Fibroblast of mammary gland (primary cell): ENCODE measurements around the gene GDPD5.

ENCODE experiments used
- DNase-seq: peaks from one replicate; pipeline ENCODE4 v3.0.0-alpha.2; 2010; ENCODE audit warnings: low read depth
- H3K4me3 ChIP-seq: 2 replicates; pipeline ENCODE4 v1.5.1; 2011; ENCODE audit warnings: low read depth, mild to moderate bottlenecking, low read length, moderate library complexity; ENCODE audit not compliant: control insufficient read depth
- TF ChIP-seq, protein P1 (sequence below): conservative IDR thresholded peaks from 2 replicates; pipeline ENCODE4 v1.5.1; 2011; ENCODE audit warnings: low read depth, low read length, inconsistent platforms; ENCODE audit not compliant: control insufficient read depth, insufficient read depth

Gene GDPD5

DNA sequence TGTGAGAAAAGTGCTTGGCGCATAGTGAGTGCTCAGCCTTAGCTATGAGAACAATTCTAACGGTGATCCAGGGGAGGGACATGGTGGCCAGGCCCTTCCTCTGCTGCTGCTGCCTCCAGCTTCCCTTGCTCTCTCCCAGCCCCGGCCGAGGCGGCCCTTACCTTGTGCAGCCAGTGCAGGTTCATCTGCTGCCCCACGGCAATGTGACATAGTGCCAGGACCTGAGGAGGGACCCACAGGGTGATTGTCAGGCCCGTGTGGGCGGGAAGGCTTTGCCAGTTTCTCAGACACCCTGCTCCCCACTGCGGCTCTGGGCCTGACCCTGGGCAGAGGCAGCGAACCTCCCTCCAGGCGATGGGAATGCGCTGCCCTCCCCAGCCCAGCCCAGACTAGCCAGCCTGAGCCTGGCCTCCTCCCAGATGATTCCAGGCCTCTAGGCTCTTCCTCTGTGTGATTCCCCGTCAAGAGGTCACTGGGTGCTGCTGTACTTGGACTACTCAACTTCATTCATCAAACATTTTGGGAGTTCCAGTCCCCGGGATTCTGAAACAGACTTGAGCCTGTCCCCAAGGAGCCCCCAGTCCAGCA lies 69.1 kb downstream of the GDPD5 start:
- H3K4me3 ChIP-seq: no peak overlapping the region
- TF ChIP-seq, protein P1, sequence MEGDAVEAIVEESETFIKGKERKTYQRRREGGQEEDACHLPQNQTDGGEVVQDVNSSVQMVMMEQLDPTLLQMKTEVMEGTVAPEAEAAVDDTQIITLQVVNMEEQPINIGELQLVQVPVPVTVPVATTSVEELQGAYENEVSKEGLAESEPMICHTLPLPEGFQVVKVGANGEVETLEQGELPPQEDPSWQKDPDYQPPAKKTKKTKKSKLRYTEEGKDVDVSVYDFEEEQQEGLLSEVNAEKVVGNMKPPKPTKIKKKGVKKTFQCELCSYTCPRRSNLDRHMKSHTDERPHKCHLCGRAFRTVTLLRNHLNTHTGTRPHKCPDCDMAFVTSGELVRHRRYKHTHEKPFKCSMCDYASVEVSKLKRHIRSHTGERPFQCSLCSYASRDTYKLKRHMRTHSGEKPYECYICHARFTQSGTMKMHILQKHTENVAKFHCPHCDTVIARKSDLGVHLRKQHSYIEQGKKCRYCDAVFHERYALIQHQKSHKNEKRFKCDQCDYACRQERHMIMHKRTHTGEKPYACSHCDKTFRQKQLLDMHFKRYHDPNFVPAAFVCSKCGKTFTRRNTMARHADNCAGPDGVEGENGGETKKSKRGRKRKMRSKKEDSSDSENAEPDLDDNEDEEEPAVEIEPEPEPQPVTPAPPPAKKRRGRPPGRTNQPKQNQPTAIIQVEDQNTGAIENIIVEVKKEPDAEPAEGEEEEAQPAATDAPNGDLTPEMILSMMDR: no peak
- no peak for DNase-seq

DNA sequence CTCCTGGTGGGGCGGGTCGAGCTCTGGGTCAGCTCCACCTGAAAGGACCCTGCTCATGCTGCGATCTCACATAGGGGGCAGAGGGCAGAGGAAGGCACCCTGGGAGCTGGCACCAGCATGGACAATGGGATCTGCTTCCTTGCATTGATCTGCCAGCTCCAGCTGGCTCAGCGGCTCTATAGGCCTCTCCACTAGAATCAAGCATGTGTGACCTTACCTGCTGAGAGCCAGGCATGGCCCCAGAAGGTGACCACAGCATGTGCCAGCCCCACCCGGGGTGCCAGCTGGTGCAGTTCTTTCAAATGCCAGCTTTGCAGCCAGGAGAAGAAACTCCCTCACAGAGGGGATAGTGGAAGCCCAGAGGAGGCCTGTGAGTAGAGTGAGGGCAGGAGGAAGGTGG lies 70.8 kb downstream of the GDPD5 start:
- no peak overlapping the region for H3K4me3 ChIP-seq
- TF ChIP-seq, protein P1: no peak
- DNase-seq: no peak

DNA sequence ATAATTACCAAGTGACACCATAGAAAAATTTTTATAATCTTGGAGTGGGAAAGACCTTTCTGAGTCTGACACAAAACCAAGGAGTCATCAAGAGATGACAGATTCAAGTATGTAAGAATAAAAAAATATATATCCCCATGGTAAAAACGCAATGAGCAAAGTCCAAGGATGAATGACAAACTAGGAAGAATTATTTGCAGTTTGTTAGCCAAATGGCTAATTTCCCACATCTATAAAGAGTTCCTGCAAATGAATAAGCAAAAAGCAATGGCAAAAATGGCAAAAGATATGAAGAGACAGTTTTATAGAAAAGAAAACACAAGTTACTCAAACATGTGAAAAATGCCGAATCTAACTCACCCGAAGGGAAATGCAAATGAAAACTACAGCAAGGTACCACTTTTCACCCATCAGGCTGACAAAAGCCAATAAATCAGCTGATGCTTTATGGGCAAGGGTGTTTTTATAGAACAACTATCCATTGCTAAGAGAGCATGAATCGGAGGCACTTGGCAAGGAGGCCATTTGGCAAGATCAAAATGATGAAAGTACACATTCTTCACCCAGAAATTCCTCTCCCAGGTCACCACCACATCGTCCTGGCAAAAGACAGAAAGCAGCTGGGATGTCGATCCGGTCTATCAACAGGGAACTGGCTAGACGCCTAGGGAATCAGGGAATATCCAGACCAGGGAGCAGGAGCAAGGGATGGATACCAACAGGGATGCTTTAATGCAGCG lies 71.7 kb downstream of the GDPD5 start:
- TF ChIP-seq, protein P1: no peak
- H3K4me3 ChIP-seq: no peak overlapping the region
- DNase-seq: peak; percentile 87

DNA sequence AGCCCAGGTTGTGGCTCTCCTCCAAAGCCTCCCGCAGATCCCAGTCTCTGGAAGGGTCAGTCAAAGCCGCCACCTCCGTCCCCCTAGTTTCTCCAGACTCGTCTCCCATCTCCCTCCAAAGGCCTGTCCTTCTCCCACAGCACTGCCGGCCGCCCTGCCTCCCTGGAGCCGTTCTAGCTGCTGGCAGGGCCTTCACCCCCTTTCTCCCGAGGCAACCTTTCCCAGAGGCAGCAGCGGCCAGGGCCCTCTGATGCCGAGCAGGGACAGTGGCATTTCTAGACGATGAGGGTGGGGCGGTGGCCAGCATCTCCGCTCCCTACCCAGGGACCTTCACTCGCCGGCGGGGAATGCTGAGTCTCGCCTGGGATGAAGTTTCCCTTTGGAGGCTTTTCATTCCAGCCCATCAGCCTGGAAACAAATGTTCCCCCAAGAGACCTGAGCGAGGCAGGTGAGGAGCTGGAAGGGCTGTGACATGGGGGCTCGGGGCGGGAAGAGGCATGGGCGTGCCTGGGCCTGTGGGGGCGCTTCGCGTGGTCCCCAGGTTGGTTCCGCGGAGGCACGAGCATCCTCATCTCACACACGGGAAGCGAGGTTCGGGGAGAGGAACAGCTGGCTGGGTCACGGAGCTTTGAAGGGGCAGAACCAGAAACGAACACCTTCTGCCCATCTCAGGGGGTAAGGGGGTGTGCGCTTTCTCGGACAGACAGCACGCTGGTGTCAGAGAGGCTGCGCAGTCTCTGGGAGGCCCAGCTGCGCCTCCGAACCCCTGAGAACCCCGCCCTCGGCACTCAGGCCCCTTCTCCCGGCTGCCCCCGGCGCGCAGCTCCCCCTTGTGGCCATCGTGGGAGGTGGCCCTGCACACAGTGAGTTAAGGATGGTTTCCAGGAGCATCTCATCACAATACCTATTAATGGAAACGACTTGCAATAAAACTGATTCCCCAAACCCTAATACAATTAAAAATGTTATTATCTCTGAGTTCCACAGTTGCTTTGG lies 74.6 kb downstream of the GDPD5 start:
- DNase-seq: no peak
- TF ChIP-seq, protein P1: peak; percentile 57
- no peak overlapping the region for H3K4me3 ChIP-seq

DNA sequence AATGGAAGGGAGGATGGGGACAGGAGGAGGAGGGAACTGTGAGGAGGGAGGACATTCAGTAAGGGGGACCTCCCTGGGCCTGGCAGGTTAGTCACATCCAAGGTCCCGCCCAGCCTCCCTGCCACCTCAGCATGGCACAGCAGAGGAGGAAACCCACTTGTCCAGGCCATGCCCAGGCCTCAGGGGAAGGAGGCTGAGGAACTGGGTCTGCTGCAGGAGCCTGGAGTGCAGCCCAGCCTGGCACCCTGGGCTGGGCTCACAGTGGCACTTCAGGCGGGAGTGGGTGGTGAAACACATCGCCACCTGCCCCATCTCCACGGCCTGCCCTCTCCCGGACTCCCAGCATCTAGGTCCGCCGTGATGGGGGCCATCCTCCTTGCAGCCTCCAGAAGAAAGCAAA lies 75.5 kb downstream of the GDPD5 start:
- TF ChIP-seq, protein P1: no peak
- H3K4me3 ChIP-seq: no peak overlapping the region
- no peak for DNase-seq

DNA sequence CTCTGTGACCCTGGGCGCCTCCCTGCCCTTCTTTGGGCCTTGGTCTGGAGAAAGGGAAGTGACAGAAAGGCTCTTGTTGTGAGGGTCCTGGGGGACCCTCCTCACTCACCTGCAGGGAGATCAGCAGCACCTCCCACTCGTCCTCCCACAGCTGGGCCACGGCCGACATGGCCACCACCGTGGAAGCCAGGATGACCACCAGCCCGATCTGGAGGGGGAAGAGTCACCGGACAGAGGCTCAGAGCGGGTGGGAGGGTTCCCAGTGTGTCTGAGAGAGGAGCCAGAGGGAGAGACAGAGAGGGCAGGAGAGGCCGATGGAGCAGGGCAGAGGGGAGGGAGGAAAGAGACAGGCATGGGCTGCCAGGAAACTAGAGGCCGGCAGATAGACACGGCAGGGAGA lies 76.0 kb downstream of the GDPD5 start:
- no peak overlapping the region for H3K4me3 ChIP-seq
- DNase-seq: no peak
- TF ChIP-seq, protein P1: no peak
